K562 (cell line): ENCODE measurements around the gene KCNA10. TPM values are rescaled to one million over a fixed set of nuclear protein-coding genes. Genes with fewer than 3 reads are reported as not detected.
A peak's percentile ranks its signal among the peaks of the same experiment; 100 is the strongest.

Experiments used
- ATAC-seq: fragments of 200-7000 bp; cut with Tn5 transposase; 3 replicates; pipeline ENCODE4 v1.9.1; 2020; ENCODE audit warnings: moderate library complexity
- BruUV-seq: library from RNA; stranded (reverse); fragments of 400-500 nt; replicated peaks from 2 replicates; lab custom pipeline; 2021; lab: Mats Ljungman, UMichigan
- CTCF ChIA-PET: fragments of 300-600 bp; formaldehyde crosslinking; extraction: SDS; loops from one replicate; lab custom pipeline; 2021; ENCODE audit warnings: low intra/inter-chr PET ratio; lab: Yijun Ruan, JAX
- POLR2A ChIA-PET: fragments of 300-600, 350-650 bp; sonication (Branson Sonifier 250); formaldehyde crosslinking; extraction: SDS; loops from one replicate; lab custom pipeline; 2021; ENCODE audit warnings: antibody characterized with exemption, inconsistent platforms; lab: Yijun Ruan, JAX
- DNase-seq, 4 experiments: peaks; one replicate each; pipeline versions ENCODE4 v3.0.0 to v3.0.0-alpha.2; 2011 to 2018; ENCODE audit warnings: low spot score in 3 of 4, mixed read lengths in 3 of 4; ENCODE audit errors: extremely low read depth in 1 of 4
- FAIRE-seq: peaks from 2 replicates; lab custom pipeline; 2011; peaks lifted over from hg19 to GRCh38; lab: Jason Lieb, UNC
- H2AFZ ChIP-seq: 2 replicates; pipeline ENCODE4 v1.6.0; 2011; ENCODE audit warnings: low read depth, low read length, control low read depth, inconsistent platforms
- H3K27ac ChIP-seq: fragments of 200-600 bp; 3 replicates; pipeline ENCODE4 v1.8.0; 2011; ENCODE audit warnings: low read depth, mild to moderate bottlenecking, control low read depth, inconsistent platforms, low read length, moderate library complexity, mixed read lengths; ENCODE audit errors: extremely low read depth
- H3K27me3 ChIP-seq, 2 experiments: fragments of 300-600 bp in 1 of 2; 2 replicates in 1 of 2; 3 replicates in 1 of 2; pipeline versions ENCODE4 v1.6.0 to v1.8.0; 2011; ENCODE audit warnings: inconsistent platforms in 2 of 2, low read length in 2 of 2, mild to moderate bottlenecking in 1 of 2, mixed read lengths in 1 of 2, moderate library complexity in 1 of 2; ENCODE audit not compliant: control insufficient read depth in 2 of 2, insufficient read depth in 2 of 2
- H3K36me3 ChIP-seq: fragments of 300-600 bp; 3 replicates; pipeline ENCODE4 v1.8.0; 2011; ENCODE audit warnings: mild to moderate bottlenecking, low read length, inconsistent platforms; ENCODE audit not compliant: control insufficient read depth, insufficient read depth
- H3K4me1 ChIP-seq, 2 experiments: fragments of 200-600 bp in 1 of 2; replicated peaks in 1 of 2; 2 replicates in 1 of 2; 3 replicates in 1 of 2; pipeline versions ENCODE4 v1.5.1 to v1.8.0; 2011; ENCODE audit warnings: inconsistent platforms in 2 of 2, low read length in 2 of 2, mild to moderate bottlenecking in 1 of 2, mixed read lengths in 1 of 2, moderate library complexity in 1 of 2; ENCODE audit not compliant: control insufficient read depth in 2 of 2, insufficient read depth in 2 of 2
- H3K4me2 ChIP-seq: 2 replicates; pipeline ENCODE4 v1.6.1; 2011; ENCODE audit warnings: low read length, control low read depth, inconsistent platforms, mixed read lengths; ENCODE audit not compliant: insufficient read depth
- H3K4me3 ChIP-seq: fragments of 200-600 bp; sonication (generic), shearing (Covaris generic); 2 replicates; pipeline ENCODE4 v1.5.1; 2016; ENCODE audit warnings: control low read depth, inconsistent platforms
- H3K79me2 ChIP-seq: fragments of 200-600 bp; 3 replicates; pipeline ENCODE4 v1.8.0; 2011; ENCODE audit warnings: low read length, inconsistent platforms; ENCODE audit not compliant: control insufficient read depth, insufficient read depth
- H3K9ac ChIP-seq, 2 experiments: 2 replicates each; pipeline versions ENCODE4 v1.6.0 to v1.6.1; 2011; ENCODE audit warnings: low read depth in 2 of 2, low read length in 2 of 2, control low read depth in 1 of 2, inconsistent platforms in 1 of 2, mild to moderate bottlenecking in 1 of 2, mixed read lengths in 1 of 2; ENCODE audit not compliant: insufficient read depth in 1 of 2
- H3K9me1 ChIP-seq: one replicate; pipeline ENCODE4 v1.6.0; 2011; ENCODE audit warnings: inconsistent platforms, mild to moderate bottlenecking, low read length, moderate library complexity; ENCODE audit not compliant: control insufficient read depth, insufficient read depth
- H3K9me3 ChIP-seq: replicated peaks from 2 replicates; pipeline ENCODE4 v1.5.1; 2011; ENCODE audit warnings: low read depth, low read length, inconsistent platforms; ENCODE audit not compliant: control insufficient read depth, insufficient read depth
- H4K20me1 ChIP-seq: replicated peaks from 2 replicates; pipeline ENCODE4 v1.6.1; 2011; ENCODE audit warnings: low read length, inconsistent platforms, mixed read lengths; ENCODE audit not compliant: control insufficient read depth, insufficient read depth
- ARNT ChIP-seq, 2 experiments: fragments of 450-650 bp; IDR thresholded peaks; 2 replicates each; pipeline ENCODE4 v1.6.1; 2016; ENCODE audit warnings: mild to moderate bottlenecking in 1 of 2
- FOXK2 ChIP-seq, 2 experiments: fragments of 450-650 bp; IDR thresholded peaks in 1 of 2; conservative IDR thresholded peaks in 1 of 2; 2 replicates each; pipeline ENCODE4 v1.6.1; 2016; ENCODE audit warnings: low read depth in 2 of 2, mild to moderate bottlenecking in 1 of 2
- GABPB2 ChIP-seq: fragments of 250-450 bp; sonication (Bioruptor Pico); conservative IDR thresholded peaks from 2 replicates; pipeline ENCODE4 v1.5.1; 2021; ENCODE audit warnings: mild to moderate bottlenecking
- NFE2 ChIP-seq: IDR thresholded peaks from 2 replicates; pipeline ENCODE4 v1.6.1; 2014; ENCODE audit warnings: antibody characterized with exemption, low read depth
- NFXL1 ChIP-seq: fragments of 450-650 bp; formaldehyde crosslinking; IDR thresholded peaks from 2 replicates; pipeline ENCODE4 v1.4.0; 2021; ENCODE audit warnings: mild to moderate bottlenecking
- SUPT5H ChIP-seq: fragments of 450-650 bp; IDR thresholded peaks from 2 replicates; pipeline ENCODE4 v1.6.1; 2016
- WGBS: fragments of 100-300 bp; shearing (Covaris generic); methylation state at CpG from one replicate; pipeline ENCODE4 v1.1.6; 2016; ENCODE audit warnings: low coverage, mixed read lengths; ENCODE audit not compliant: insufficient coverage; ENCODE audit errors: missing lambda C conversion rate; 5-methylcytosine and 5-hydroxymethylcytosine counted together
- in situ Hi-C: fragments of 300-500 bp; cut with MboI; formaldehyde crosslinking; loops from 4 replicates; pipeline ENCODE4 v1.15.0; 2018; ENCODE audit warnings: inconsistent platforms, mixed read lengths
- intact Hi-C: fragments of 100-400 bp; cut with micrococcal nuclease; formaldehyde crosslinking; loops from 2 replicates; pipeline ENCODE4 v1.14.2; 2022
- polyA plus RNA-seq, 8 experiments: library from polyadenylated mRNA; depleted of rRNA in 4 of 8; stranded (reverse) in 5 of 8; unstranded in 3 of 8; fragments of >200 nt; fragmentation: Nextera tagmentation in 2 of 8; fragmentation: Illumina TruSeq in 1 of 8; extraction: Ambion mirVana in 2 of 8; extraction: Trizol in 1 of 8; gene quantifications; 2 replicates each; pipeline versions ENCODE4 v1.2.1 to v1.2.3, GENCODE V29; 2011 to 2014; ENCODE audit warnings: inconsistent platforms in 1 of 8, missing spikeins in 1 of 8
- total RNA-seq, 7 experiments: library from RNA; depleted of rRNA in 6 of 7; stranded (reverse); fragments of >200 nt in 6 of 7; fragmentation: Illumina TruSeq in 2 of 7; extraction: Trizol in 2 of 7; gene quantifications; 2 replicates each; pipeline versions ENCODE4 v1.2.1 to v1.2.3, GENCODE V29; 2011 to 2021; ENCODE audit warnings: low replicate concordance in 1 of 7
- TF ChIP-seq, protein P1 (sequence below): fragments of 250-450 bp; sonication (Bioruptor Pico); IDR thresholded peaks from 2 replicates; pipeline ENCODE4 v1.4.0; 2020; ENCODE audit warnings: mild to moderate bottlenecking
- TF ChIP-seq, protein P2 (sequence below): fragments of 250-450 bp; sonication (Bioruptor Pico); IDR thresholded peaks from 2 replicates; pipeline ENCODE4 v1.5.0; 2022; ENCODE audit warnings: mild to moderate bottlenecking
- TF ChIP-seq, protein P3 (sequence below): sonication (generic); formaldehyde crosslinking; IDR thresholded peaks from 2 replicates; pipeline ENCODE4 v1.8.1; 2023; ENCODE audit warnings: mild to moderate bottlenecking, missing genetic modification reagents
- TF ChIP-seq, protein P4 (sequence below): sonication (generic); formaldehyde crosslinking; IDR thresholded peaks from 2 replicates; pipeline ENCODE4 v1.8.0; 2022; ENCODE audit warnings: missing genetic modification reagents, mild to moderate bottlenecking, borderline replicate concordance
- TF ChIP-seq, protein P5 (sequence below), 2 experiments: IDR thresholded peaks in 1 of 2; conservative IDR thresholded peaks in 1 of 2; 2 replicates each; pipeline ENCODE4 v1.6.1; 2016; ENCODE audit warnings: low read depth in 2 of 2, mild to moderate bottlenecking in 1 of 2, missing compliant biosample characterization in 1 of 2, missing genetic modification characterization in 1 of 2, moderate library complexity in 1 of 2

The KCNA10 gene
- total and polyA plus RNA-seq, 9 of the 15 experiments (the other 6 are each of a cell fraction or from before 2014, with no cell fraction given): not detected

DNA sequence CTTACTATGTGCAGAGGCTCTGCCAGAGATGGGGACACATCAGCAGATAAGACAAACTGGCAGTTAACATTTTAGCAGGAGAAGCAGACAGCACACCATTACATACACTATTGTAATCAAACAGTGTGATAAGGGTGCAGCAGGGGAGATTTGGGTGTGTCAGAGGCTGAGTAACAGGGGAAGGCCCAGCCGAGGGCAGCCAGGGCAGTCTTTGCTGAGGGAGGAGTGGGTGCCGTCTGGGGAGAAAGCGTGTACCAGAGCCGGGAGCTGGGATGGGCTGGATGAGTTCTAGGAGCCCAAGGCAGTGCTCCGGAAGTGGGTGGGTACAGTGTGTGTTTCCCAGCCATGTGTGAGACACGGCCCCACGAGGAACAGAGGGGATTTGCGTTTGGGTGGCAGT, 31.2 kb downstream of the KCNA10 start:
- Histone ChIP-seq H3K4me3 (no peak overlapping the region), H3K9me3 (no peaks in the 10 kb centered on the region), H3K4me1 (peaks cover 0 to 19% of the 10 kb centered on the region in 2 experiments; a peak in 2 of 5 replicates), H3K36me3 (no peaks in the 10 kb centered on the region), H3K9ac (peak overlapping the region in 1 of 2 experiments; percentile 48; a peak in 1 of 4 replicates), H3K9me1 (no peaks in the 10 kb centered on the region), H3K27ac (no peak overlapping the region), H3K4me2 (no peak overlapping the region), H3K79me2 (no peaks in the 10 kb centered on the region), H3K27me3 (peaks cover 27 to 66% of the 10 kb centered on the region in 2 experiments), H4K20me1 (0 out of 2 replicates have a peak, but pooled peaks cover 22% of the 10 kb centered on the region), H2AFZ (no peak overlapping the region)
- intact Hi-C loops: no loop called here
- DNase-seq: no peak
- ChIA-PET POLR2A (interaction anchor here (0.6 kb wide), 1 partner anchor 132 kb away, joined by 3 read pairs; no protein-coding TSS in a partner anchor), CTCF (no interaction called here)
- in situ Hi-C loops: no loop called here
- WGBS: 2% methylated on average over 8 of the region's 8 CpGs
- no peak for ATAC-seq
- BruUV-seq: no TSS peak
- no peak for FAIRE-seq
- TF ChIP-seq FOXK2 (conservative IDR thresholded peaks at IDR 0.05 in 1 of 2, IDR thresholded peaks at IDR 0.05 in 1 of 2; ENCODE audit: low read depth in 2 of 2) (no peak), NFXL1 (no peak), SUPT5H (no peak), NFE2 (no peak), ARNT (IDR thresholded peaks at IDR 0.05) (no peak), GABPB2 (CRISPR knock-in tag) (no peak)
- TF ChIP-seq, protein P1, sequence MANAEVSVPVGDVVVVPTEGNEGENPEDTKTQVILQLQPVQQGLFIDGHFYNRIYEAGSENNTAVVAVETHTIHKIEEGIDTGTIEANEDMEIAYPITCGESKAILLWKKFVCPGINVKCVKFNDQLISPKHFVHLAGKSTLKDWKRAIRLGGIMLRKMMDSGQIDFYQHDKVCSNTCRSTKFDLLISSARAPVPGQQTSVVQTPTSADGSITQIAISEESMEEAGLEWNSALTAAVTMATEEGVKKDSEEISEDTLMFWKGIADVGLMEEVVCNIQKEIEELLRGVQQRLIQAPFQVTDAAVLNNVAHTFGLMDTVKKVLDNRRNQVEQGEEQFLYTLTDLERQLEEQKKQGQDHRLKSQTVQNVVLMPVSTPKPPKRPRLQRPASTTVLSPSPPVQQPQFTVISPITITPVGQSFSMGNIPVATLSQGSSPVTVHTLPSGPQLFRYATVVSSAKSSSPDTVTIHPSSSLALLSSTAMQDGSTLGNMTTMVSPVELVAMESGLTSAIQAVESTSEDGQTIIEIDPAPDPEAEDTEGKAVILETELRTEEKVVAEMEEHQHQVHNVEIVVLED (CRISPR knock-in tag): no peak
- TF ChIP-seq, protein P2, sequence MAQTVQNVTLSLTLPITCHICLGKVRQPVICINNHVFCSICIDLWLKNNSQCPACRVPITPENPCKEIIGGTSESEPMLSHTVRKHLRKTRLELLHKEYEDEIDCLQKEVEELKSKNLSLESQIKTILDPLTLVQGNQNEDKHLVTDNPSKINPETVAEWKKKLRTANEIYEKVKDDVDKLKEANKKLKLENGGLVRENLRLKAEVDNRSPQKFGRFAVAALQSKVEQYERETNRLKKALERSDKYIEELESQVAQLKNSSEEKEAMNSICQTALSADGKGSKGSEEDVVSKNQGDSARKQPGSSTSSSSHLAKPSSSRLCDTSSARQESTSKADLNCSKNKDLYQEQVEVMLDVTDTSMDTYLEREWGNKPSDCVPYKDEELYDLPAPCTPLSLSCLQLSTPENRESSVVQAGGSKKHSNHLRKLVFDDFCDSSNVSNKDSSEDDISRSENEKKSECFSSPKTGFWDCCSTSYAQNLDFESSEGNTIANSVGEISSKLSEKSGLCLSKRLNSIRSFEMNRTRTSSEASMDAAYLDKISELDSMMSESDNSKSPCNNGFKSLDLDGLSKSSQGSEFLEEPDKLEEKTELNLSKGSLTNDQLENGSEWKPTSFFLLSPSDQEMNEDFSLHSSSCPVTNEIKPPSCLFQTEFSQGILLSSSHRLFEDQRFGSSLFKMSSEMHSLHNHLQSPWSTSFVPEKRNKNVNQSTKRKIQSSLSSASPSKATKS (CRISPR knock-in tag): no peak
- TF ChIP-seq, protein P3, sequence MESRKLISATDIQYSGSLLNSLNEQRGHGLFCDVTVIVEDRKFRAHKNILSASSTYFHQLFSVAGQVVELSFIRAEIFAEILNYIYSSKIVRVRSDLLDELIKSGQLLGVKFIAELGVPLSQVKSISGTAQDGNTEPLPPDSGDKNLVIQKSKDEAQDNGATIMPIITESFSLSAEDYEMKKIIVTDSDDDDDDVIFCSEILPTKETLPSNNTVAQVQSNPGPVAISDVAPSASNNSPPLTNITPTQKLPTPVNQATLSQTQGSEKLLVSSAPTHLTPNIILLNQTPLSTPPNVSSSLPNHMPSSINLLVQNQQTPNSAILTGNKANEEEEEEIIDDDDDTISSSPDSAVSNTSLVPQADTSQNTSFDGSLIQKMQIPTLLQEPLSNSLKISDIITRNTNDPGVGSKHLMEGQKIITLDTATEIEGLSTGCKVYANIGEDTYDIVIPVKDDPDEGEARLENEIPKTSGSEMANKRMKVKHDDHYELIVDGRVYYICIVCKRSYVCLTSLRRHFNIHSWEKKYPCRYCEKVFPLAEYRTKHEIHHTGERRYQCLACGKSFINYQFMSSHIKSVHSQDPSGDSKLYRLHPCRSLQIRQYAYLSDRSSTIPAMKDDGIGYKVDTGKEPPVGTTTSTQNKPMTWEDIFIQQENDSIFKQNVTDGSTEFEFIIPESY (CRISPR knock-in tag): no peak
- TF ChIP-seq, protein P4, sequence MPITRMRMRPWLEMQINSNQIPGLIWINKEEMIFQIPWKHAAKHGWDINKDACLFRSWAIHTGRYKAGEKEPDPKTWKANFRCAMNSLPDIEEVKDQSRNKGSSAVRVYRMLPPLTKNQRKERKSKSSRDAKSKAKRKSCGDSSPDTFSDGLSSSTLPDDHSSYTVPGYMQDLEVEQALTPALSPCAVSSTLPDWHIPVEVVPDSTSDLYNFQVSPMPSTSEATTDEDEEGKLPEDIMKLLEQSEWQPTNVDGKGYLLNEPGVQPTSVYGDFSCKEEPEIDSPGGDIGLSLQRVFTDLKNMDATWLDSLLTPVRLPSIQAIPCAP: no peak
- TF ChIP-seq, protein P5, sequence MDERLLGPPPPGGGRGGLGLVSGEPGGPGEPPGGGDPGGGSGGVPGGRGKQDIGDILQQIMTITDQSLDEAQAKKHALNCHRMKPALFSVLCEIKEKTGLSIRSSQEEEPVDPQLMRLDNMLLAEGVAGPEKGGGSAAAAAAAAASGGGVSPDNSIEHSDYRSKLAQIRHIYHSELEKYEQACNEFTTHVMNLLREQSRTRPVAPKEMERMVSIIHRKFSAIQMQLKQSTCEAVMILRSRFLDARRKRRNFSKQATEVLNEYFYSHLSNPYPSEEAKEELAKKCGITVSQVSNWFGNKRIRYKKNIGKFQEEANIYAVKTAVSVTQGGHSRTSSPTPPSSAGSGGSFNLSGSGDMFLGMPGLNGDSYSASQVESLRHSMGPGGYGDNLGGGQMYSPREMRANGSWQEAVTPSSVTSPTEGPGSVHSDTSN (CRISPR knock-in tag; IDR thresholded peaks at IDR 0.05; ENCODE audit: low read depth): no peak
- TF ChIP-seq, protein P5 (tag; conservative IDR thresholded peaks at IDR 0.05; ENCODE audit: low read depth): no peak
